Gastroesophageal sphincter (tissue), 3 donors: ENCODE measurements around the gene NTN5.

ENCODE experiments used
- POLR2A ChIP-seq, 2 donors: fragments of 450-650 bp; IDR thresholded peaks; one replicate each; pipeline ENCODE4 v1.6.1; 2017; ENCODE audit warnings: antibody characterized with exemption in 2 of 2, mild to moderate bottlenecking in 2 of 2, moderate library complexity in 1 of 2
- POLR2AphosphoS5 ChIP-seq: sonication (generic); formaldehyde crosslinking; IDR thresholded peaks from one replicate; pipeline ENCODE4 v1.6.1; 2017; ENCODE audit warnings: antibody characterized with exemption
- TF ChIP-seq, protein P1 (sequence below), 4 experiments: fragments of 200-600 bp in 2 of 4; fragments of 450-650 bp in 2 of 4; sonication (generic) in 1 of 4; IDR thresholded peaks; one replicate each; pipeline ENCODE4 v1.5.1; 2017 to 2019; ENCODE audit warnings: antibody characterized with exemption in 4 of 4, mild to moderate bottlenecking in 2 of 4, moderate library complexity in 2 of 4

DNA sequence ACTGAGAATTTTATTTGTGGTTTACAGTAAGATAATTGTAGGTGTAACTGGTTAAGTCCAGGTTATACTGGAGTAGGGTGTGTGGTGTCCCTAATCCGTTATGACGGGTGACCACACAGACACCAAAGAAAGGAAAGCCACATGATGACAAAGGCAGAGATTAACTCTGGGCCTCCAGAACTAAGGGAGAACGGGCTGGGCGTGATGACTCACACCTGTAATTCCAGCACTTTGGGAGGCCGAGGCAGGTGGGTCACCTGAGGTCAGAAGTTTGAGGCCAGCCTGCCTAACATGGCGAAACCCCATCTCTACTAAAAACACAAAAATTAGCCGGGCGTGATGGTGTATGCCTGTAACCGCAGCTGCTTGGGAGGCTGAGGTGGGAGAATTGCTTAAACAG is 12.8 kb upstream of the NTN5 start:
- TF ChIP-seq POLR2AphosphoS5, result no peak
- TF ChIP-seq, protein P1, sequence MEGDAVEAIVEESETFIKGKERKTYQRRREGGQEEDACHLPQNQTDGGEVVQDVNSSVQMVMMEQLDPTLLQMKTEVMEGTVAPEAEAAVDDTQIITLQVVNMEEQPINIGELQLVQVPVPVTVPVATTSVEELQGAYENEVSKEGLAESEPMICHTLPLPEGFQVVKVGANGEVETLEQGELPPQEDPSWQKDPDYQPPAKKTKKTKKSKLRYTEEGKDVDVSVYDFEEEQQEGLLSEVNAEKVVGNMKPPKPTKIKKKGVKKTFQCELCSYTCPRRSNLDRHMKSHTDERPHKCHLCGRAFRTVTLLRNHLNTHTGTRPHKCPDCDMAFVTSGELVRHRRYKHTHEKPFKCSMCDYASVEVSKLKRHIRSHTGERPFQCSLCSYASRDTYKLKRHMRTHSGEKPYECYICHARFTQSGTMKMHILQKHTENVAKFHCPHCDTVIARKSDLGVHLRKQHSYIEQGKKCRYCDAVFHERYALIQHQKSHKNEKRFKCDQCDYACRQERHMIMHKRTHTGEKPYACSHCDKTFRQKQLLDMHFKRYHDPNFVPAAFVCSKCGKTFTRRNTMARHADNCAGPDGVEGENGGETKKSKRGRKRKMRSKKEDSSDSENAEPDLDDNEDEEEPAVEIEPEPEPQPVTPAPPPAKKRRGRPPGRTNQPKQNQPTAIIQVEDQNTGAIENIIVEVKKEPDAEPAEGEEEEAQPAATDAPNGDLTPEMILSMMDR (IDR thresholded peaks at IDR 0.05), result no peak
- no peak for TF ChIP-seq POLR2A (IDR thresholded peaks at IDR 0.05)
